Suprapubic skin (tissue), 4 donors: ENCODE results near the gene PRSS35. TPM values are rescaled to one million over a fixed set of nuclear protein-coding genes. Genes with fewer than 3 reads are reported as not detected.

Experiments used
- DNase-seq, 2 donors: peaks; one replicate each; pipeline ENCODE4 v3.0.0-alpha.2; 2019; ENCODE audit warnings: low spot score in 2 of 2
- H3K27ac ChIP-seq: fragments of 200-600 bp; sonication (generic); one replicate; pipeline ENCODE4 v1.5.1; 2019
- H3K27me3 ChIP-seq: fragments of 200-600 bp; sonication (generic); one replicate; pipeline ENCODE4 v1.5.1; 2019
- H3K36me3 ChIP-seq: fragments of 200-600 bp; sonication (generic); one replicate; pipeline ENCODE4 v1.5.1; 2019
- H3K4me1 ChIP-seq: fragments of 200-600 bp; sonication (generic); one replicate; pipeline ENCODE4 v1.5.1; 2019
- H3K4me3 ChIP-seq: fragments of 200-600 bp; sonication (generic); one replicate; pipeline ENCODE4 v1.5.1; 2019; ENCODE audit warnings: mild to moderate bottlenecking
- H3K9me3 ChIP-seq: fragments of 200-600 bp; sonication (generic); one replicate; pipeline ENCODE4 v1.5.1; 2019
- CTCF ChIP-seq, 2 donors: fragments of 200-600 bp in 1 of 2; fragments of 450-650 bp in 1 of 2; sonication (generic) in 1 of 2; IDR thresholded peaks; one replicate each; pipeline ENCODE4 v1.5.1; 2016 to 2019; ENCODE audit warnings: antibody characterized with exemption in 2 of 2, mild to moderate bottlenecking in 1 of 2, moderate library complexity in 1 of 2
- EP300 ChIP-seq: sonication (generic); formaldehyde crosslinking; IDR thresholded peaks from one replicate; pipeline ENCODE4 v1.6.1; 2017; ENCODE audit warnings: antibody characterized with exemption
- POLR2A ChIP-seq, 2 donors: fragments of 450-650 bp; IDR thresholded peaks; one replicate each; pipeline ENCODE4 v1.6.1; 2017; ENCODE audit warnings: antibody characterized with exemption in 2 of 2, mild to moderate bottlenecking in 2 of 2, moderate library complexity in 2 of 2
- POLR2AphosphoS5 ChIP-seq, 3 donors: sonication (generic); formaldehyde crosslinking; IDR thresholded peaks; one replicate each; pipeline ENCODE4 v1.6.1; 2017; ENCODE audit warnings: antibody characterized with exemption in 3 of 3
- WGBS: methylation state at CpG from one replicate; pipeline ENCODE4 v1.1.5; 2018; 5-methylcytosine and 5-hydroxymethylcytosine counted together
- total RNA-seq, 4 donors: library from RNA; depleted of rRNA; stranded (reverse); fragments of >200 nt; gene quantifications; one replicate each; pipeline ENCODE4 v1.1.0, GENCODE V29; 2016

The PRSS35 gene
- total RNA-seq, 4 donors from 2014 or later = 0.42 TPM; not detected in 3

- Histone ChIP-seq H3K36me3 (no peaks in the 10 kb centered on the region), H3K27ac (no peak overlapping the region), H3K27me3 (no peaks in the 10 kb centered on the region), H3K9me3 (no peaks in the 10 kb centered on the region), H3K4me1 (no peaks in the 10 kb centered on the region), H3K4me3 (no peak overlapping the region)
- TF ChIP-seq POLR2A (IDR thresholded peaks at IDR 0.05) (no peak), EP300 (no peak), CTCF (IDR thresholded peaks at IDR 0.05) (no peak), POLR2AphosphoS5 (IDR thresholded peaks at IDR 0.05) (no peak)
- DNase-seq = peak in 1 of 2 donors; percentile 64
- 73% methylated on average over 3 of the region's 3 CpGs for WGBS
These were observed 44.7 kb upstream of the PRSS35 start for GRCh38 chr6:83467620-83468036.

GRCh38 chr6:83470001-83470400 is 42.3 kb upstream of the PRSS35 start:
- 87% methylated on average over 4 of the region's 4 CpGs for WGBS
- DNase-seq = no peak
- H3K4me1 ChIP-seq = no peaks in the 10 kb centered on the region
- TF ChIP-seq POLR2AphosphoS5 (IDR thresholded peaks at IDR 0.05) (no peak), EP300 (no peak), POLR2A (IDR thresholded peaks at IDR 0.05) (no peak), CTCF (IDR thresholded peaks at IDR 0.05) (no peak)
- no peak overlapping the region for H3K4me3 ChIP-seq
- H3K9me3 ChIP-seq = no peaks in the 10 kb centered on the region
- no peaks in the 10 kb centered on the region for H3K36me3 ChIP-seq
- H3K27ac ChIP-seq = no peak overlapping the region
- no peaks in the 10 kb centered on the region for H3K27me3 ChIP-seq

GRCh38 chr6:83470587-83470986 is 41.7 kb upstream of the PRSS35 start:
- WGBS = 92% methylated on average over 3 of the region's 3 CpGs
- DNase-seq = no peak
- Histone ChIP-seq H3K4me3 (no peak overlapping the region), H3K27me3 (no peaks in the 10 kb centered on the region), H3K27ac (no peak overlapping the region), H3K36me3 (no peaks in the 10 kb centered on the region), H3K4me1 (no peaks in the 10 kb centered on the region), H3K9me3 (no peaks in the 10 kb centered on the region)
- TF ChIP-seq POLR2AphosphoS5 (IDR thresholded peaks at IDR 0.05) = no peak
- no peak for TF ChIP-seq CTCF (IDR thresholded peaks at IDR 0.05)
- TF ChIP-seq POLR2A (IDR thresholded peaks at IDR 0.05) = no peak
- no peak for TF ChIP-seq EP300

GRCh38 chr6:83472767-83473166 is 39.6 kb upstream of the PRSS35 start:
- Histone ChIP-seq H3K4me1 (no peaks in the 10 kb centered on the region), H3K27me3 (no peaks in the 10 kb centered on the region), H3K27ac (no peak overlapping the region), H3K36me3 (no peaks in the 10 kb centered on the region), H3K9me3 (no peaks in the 10 kb centered on the region), H3K4me3 (no peak overlapping the region)
- no peak for TF ChIP-seq EP300
- TF ChIP-seq CTCF (IDR thresholded peaks at IDR 0.05) = no peak
- no peak for TF ChIP-seq POLR2AphosphoS5 (IDR thresholded peaks at IDR 0.05)
- TF ChIP-seq POLR2A (IDR thresholded peaks at IDR 0.05) = no peak
- no peak for DNase-seq
- 82% methylated on average over 2 of the region's 2 CpGs for WGBS

GRCh38 chr6:83474309-83474708 is 38.0 kb upstream of the PRSS35 start:
- Histone ChIP-seq H3K27me3 (no peaks in the 10 kb centered on the region), H3K36me3 (no peaks in the 10 kb centered on the region), H3K27ac (no peak overlapping the region), H3K9me3 (no peaks in the 10 kb centered on the region), H3K4me1 (no peaks in the 10 kb centered on the region), H3K4me3 (no peak overlapping the region)
- TF ChIP-seq EP300 (no peak), POLR2AphosphoS5 (IDR thresholded peaks at IDR 0.05) (no peak), CTCF (IDR thresholded peaks at IDR 0.05) (no peak), POLR2A (IDR thresholded peaks at IDR 0.05) (no peak)
- DNase-seq = no peak
- WGBS = 47% methylated on average over 4 of the region's 4 CpGs
